Inflammatory macrophage (primary cell): ENCODE results near the gene CCAR1.
"Not testable (repeated sequence)": the region's sequence is repeated elsewhere in the genome, so short reads cannot be mapped to it uniquely, and the experiment has no call there.

Source experiments
- DNase-seq, 2 donors: peaks; one replicate each; pipeline ENCODE4 v3.0.0-alpha.2; 2020 to 2022

Gene CCAR1

GRCh38 chr10:68829521-68829920 lies 108.5 kb downstream of the CCAR1 start:
- DNase-seq: no peak

DNA sequence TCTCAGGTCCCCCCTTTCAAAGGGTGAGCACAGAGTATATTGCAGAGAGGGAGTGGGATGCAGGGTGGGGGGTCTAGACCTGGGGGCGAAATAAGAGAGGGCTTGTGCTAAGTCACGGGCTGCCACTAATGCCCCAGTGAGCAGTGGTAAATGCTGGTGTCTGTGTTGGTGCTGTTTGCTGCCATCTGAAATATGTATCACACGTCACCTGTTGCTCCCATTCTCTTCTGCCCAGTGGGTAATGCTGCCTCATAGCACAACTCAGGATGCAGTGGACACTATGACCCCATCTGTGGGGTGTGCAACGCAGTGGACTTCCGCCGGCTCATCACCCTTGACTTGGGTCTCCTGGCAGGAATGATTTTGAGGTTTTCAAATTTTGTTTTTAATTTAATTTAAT lies 108.9 kb downstream of the CCAR1 start:
- no peak for DNase-seq

DNA sequence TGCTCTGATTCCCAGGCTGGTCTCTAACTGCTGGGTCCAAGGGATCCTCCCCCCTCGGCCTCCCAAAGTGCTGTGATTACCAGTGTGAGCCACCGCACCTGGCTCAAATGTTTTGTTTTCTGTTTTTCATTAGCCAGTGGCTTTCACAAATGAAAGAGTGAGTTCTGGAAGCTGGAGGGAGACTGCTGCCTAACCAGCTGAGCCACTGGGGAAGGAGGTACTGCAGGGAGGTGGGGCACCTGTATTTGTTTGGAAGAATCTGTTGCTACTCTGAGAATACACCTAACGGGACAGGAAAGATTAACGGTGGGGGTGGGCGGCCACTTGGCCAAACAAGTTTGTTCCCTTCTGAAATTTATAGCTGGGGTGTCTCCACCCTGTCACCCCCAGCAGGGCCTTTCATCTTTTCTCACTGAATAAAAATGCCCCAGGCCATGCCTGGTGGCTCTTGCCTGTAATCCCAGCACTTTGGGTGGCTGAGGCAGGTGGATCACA lies 111.0 kb downstream of the CCAR1 start:
- DNase-seq: no peak

- DNase-seq: no peak
Observed at GRCh38 chr10:68832601-68833000, 111.6 kb downstream of the CCAR1 start.

DNA sequence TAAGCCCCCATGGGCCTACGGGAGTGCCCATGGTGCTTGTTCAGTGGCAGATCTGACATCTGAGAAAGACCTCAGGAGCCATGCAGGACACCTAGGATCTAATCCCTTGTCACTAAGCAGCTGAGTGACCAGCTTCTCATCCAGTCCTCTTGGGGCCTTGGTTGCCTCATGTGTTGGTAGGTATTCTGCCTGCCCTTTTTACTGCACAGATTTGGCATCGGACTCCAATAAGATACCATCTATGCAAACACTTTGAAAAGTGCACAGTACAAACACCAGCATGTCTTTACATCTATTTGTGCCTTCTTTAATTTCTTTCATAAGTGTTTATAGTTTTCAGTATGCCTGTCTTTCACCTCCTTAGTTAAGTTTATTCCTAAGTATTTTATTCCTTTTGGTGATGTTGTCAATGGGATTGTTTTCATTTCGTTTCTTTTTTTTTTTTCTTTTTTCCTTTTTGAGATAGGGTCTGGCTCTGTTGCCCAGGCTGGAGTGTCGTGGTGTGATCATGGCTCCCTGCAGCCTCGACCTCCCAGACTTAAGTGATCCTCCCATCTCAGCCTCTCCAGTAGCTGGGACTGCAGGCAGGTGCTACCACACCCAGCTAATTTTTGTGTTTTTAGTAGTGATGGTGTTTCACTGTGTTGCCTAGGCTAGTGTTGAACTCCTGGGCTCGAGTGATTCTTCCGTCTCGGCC lies 116.7 kb downstream of the CCAR1 start:
- no peak for DNase-seq

- DNase-seq: not testable (repeated sequence)
Observed at GRCh38 chr10:68840650-68841049, 119.6 kb downstream of the CCAR1 start.
